KG1 (cell line): ENCODE data around the gene SYNE3.

Experiments used
- DNase-seq: peaks from one replicate; lab custom pipeline; 2025; lab: John Stamatoyannopoulos, UW

Gene SYNE3, protein sequence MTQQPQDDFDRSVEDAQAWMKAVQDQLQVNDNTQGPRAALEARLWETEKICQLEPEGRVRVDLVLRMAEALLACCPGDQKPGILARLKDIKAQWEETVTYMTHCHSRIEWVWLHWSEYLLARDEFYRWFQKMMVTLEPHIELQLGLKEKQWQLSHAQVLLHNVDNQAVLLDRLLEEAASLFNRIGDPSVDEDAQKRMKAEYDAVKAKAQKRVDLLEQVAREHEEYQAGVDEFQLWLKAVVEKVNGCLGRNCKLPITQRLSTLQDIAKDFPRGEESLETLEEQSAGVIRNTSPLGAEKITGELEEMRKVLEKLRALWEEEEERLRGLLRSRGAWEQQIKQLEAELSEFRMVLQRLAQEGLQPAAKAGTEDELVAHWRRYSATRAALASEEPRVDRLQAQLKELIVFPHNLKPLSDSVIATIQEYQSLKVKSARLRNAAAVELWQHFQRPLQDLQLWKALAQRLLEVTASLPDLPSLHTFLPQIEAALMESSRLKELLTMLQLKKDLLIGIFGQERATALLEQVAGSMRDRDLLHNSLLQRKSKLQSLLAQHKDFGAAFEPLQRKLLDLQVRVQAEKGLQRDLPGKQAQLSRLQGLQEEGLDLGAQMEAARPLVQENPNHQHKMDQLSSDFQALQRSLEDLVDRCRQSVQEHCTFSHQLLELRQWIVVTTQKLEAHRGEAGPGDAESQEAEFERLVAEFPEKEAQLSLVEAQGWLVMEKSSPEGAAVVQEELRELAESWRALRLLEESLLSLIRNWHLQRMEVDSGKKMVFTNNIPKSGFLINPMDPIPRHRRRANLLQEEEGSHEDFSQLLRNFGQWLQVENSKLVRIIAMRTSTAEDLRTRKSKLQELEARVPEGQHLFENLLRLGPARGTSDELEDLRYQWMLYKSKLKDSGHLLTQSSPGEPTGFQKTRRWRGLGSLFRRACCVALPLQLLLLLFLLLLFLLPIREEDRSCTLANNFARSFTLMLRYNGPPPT

DNA sequence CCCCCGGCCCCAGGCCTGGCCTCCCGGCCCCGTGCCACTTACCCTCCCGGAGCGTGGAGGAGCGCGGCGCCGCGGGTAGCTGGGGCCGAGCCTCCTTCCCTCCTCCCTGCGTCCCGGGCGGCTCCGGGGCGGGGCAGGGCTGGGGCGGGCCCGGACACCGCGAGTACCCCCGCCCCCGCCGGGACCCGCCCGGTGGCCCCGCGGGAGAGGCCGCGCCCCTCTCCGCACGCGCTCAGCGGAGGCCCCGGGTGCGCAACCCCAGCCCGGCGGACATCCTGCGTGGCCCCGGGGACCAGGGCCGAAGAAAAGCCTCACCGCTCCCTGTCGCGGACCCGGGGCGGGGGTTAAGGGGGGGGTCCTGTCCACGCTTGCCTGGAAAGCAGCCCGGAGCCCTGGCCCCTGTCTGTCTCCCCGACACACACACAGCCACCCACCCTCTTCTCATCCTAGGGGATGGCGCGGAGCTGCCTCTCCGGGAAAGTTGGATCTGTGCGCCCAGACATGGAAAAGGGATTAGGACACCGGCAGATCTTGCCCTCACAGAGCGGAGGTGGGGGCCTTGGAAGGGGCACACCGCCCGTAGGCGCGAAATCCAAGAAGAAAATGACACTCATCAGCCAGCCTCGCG lies at the start of gene SYNE3:
TSS of gene SYNE3 (minus strand) at position 97 of the 628 bp plus-strand sequence. CDS start 40,829 bp downstream, outside the sequence.
- DNase-seq: no peak

DNA sequence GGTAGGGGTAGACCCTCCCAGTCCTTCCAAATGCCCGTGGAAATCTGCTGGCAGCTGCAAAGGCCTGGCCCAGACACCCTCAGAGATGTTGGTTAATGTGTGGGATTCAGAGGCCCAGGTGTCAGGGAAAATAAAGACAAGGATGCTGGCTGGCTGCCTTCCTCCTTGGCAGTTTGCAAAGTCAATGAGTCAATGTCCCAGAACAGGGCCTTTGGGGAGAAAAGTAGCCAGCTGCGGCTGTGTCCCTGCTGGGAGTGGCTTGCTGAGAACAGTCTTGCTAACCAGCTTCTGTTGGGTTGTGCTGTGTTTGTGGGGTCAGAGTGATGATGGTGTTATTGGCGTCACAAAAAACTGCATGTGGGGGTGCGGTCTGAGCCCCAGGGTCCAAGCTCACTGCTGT lies 47.6 kb upstream of the SYNE3 start:
- DNase-seq: no peak

DNA sequence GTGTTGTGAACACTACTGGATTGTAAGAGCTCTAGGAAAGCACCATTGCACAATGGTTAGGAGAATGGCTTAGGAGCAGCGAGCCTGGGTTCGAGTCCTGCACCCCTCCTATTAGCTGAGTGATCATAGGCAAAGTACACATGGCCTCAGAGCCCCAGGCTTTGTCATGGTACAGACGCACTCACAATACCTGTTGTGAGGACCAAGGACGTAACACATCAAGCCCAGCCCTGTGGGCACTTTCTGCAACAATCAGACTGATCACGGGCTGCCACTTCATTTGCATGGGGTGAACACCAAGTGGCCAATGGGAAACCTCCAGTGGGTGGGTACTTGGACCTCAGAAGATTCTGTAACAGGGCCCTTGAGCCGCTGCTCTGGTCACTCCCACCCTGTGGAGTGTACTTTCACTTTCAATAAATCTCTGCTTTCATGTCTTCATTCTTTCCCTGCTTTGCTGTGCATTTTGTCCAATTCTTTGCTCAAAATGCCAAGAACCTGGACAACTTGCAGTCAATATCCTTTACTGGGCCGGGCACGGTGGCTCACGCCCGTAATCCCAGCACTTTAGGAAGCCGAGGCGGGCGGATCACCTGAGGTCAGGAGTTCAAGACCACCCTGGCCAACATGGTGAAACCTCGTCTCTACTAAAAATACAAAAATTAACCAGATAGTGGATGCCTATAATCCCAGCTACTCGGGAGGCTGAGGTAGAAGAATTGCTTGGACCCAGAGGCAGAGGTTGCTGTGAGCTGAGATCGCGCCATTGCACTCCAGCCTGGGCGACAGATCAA lies 46.6 kb upstream of the SYNE3 start:
- DNase-seq: no peak

DNA sequence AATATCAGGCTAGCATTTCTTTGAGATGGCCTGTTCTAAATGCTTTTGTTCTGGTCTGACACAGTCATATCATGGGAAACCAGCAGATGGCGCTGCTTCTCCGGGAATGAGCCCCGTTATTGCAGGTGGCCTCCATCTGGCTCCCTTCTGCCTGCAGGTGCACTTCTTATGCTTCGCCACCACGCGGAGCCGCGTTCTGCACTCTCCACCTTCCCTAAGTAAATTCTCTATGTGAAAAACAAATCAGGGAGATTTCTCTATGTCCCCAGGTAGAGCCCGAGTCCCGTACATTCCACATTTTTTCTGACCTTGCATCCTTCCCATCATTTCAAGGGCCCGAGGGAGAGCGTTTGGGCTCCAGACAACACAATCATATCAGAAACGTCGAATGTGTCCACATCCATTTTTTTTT lies 44.6 kb upstream of the SYNE3 start:
- peak; percentile 65 for DNase-seq

DNA sequence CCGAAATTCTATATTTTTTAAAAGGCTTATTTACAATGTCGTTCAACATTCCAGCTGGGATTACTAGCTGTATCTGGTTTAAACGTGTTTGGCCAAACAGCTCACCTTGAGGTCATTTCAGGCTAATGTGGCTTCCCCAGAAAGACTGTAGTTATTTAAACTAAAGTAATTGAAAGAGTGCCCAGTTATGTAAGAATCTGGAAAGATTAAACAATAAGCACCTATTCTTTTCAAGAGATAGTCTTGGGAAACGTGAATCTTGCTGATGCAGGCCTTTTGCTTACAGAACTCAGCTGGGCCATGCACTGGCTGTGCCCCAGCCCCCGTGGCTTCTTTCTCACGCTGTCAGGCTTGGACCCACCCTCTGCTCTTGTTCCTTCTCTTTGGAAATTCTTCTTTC lies 42.8 kb upstream of the SYNE3 start:
- DNase-seq: no peak

DNA sequence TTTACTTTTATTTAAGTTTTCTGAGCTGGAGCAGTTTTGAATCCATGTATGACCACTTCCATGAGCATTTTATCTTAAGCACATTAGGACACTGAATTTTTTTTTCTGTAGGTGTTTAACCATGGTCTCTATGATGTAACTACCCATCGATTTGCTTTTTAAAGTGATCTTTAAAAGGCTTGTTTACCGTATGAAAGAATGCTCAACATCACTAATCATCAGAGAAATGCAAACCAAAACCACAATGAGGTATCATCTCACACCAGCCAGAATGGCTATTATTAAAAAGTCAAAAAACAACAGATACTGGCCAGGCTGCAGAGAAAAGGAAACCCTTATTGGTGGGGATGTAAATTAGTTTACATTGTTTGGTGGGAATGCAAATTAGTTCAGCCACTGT lies 41.4 kb upstream of the SYNE3 start:
- no peak for DNase-seq

DNA sequence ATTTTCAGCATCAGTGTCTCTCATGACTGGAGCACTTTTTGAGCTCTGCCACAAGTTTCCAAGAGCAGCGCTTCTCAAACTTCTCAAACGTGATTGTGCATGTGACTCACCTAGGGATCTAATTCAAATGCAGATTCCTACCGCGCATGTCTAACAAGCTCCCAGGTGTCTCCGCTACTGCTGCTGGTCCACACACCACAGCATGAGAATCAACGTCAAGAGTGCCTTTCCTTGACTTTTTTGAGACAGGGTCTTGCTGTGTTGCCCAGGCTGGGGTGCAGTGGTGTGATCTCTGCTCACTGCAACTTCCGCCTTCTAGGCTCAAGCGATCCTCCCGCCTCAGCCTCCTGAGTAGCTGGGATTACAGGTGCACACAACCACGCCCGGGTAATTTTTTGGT lies 40.8 kb upstream of the SYNE3 start:
- no peak for DNase-seq

DNA sequence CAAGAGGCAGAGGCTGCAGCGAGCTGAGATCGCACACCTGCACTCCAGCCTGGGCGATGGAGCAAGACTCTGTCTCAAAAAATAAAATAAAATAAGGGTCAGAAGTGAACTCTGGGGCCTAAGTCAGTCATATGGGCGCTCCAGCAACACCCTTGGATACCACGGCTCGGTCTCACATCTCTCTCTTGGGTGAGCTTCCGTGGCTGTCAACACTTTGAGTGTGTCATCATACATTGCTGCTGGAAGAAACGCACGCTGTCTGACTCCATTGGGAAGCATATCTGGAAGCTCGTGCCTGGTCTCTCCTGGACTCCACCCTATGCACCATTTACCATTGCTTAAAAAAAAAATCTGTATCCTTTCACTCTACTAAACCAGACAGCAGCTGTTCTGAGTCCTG lies 38.6 kb upstream of the SYNE3 start:
- no peak for DNase-seq

DNA sequence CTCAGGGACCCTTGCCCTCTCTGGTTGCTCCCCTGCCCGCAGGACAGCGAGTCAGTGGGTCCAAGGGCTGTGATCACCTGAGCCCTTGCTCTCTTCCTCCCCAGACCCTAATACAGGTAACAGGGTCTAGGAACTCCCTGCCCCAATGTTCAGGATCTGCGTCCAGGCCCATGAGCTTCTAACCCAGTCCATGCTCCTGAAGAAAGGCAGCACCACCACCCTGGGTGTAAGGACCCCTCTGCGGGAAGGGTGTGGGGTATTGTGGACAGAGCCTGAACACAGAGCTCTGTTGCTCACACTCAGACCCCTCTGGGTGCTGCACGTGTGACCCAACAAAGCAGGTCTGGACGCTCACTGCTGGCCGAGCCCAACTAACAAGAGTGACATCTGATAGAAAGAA lies 36.7 kb upstream of the SYNE3 start:
- DNase-seq: no peak

DNA sequence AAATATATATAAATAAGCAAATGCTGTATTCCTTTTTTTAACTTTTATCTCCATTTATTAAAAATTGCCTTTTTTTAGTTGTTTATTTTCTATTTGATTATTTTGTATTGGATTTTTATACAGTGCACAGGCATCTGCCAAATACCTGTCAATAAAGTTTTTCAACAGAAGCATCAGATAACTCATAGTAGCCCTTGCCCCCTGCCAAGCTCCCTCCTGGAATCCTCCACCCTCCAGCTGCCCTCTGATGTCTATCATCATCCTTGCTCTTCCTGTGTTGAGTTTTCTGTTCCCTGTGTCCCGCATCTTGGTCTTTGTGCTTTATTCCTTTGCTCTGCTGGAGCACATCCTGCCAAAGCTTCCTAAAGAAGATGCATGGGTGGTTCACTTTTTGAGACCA lies 35.0 kb upstream of the SYNE3 start:
- no peak for DNase-seq

DNA sequence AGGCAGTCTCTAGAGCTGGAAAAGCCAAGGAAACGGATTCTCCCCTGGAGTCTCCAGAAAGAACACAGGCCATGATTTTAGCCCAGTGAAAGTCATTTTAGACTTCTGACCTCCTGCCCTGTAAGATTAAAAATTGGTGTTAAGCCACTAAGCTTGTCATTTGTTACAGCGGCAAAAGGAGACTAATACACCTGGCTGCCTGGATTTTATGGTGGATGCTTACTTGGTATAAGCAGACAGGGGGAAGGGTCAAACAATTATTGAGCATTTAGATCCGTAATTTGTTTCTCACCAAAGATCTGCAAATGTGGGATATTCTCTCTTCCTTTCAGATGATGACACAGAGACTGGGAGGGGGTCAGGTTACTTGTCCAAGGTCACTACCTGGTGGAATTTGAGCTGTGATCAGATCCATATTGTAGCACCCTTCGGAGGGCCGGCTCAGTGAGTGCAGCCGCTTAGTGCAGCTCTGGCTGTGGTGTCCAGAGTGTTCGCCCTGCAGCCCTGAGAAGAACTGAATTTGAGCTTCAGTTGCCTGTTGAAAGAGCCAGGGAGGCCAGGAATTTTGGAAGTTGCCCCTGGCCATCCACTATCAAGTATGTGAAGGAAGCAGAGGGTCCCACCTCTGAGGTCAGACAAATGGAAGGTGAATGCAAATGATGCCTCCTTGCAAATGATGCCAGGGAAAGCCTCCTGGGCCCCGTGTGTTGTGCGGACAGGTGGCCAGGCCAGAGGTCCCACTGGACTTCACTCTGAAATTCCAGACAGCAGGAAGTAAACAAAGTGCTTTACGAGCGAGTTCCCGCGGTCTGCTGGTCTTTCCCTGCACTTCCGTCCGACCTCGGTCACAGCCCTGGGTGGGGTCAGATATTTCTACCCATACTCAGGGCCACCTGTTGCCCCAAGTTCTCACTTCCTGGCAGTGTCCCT lies 33.5 kb upstream of the SYNE3 start:
- no peak for DNase-seq

DNA sequence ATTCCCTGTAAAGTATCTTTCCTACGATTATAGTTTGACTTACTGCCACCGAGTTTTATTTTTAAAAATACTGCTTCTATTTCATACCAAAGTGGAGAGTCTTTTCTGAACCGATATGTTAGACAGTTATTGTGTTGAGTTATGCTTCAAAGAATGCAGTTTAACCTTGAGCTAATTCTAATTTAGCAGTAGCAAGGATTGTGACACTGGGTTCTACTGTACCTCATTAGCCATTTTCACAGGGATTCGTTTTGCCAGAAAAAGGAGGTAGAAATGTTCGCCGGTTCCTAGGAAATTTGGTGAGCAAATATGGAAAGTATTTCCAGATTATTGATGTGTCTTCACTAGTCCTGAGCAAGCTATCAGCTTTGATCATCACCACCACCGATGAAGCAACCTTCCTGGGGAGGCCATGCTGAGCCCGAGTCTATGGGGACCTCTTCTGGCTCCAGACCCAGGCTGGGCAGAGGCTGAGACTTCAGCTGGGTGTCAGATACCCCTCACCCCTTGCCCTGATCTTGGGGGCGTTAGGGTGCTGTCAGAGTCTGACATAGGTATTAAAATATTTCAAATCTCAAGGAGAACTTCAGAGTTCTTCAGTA lies 32.0 kb upstream of the SYNE3 start:
- no peak for DNase-seq

DNA sequence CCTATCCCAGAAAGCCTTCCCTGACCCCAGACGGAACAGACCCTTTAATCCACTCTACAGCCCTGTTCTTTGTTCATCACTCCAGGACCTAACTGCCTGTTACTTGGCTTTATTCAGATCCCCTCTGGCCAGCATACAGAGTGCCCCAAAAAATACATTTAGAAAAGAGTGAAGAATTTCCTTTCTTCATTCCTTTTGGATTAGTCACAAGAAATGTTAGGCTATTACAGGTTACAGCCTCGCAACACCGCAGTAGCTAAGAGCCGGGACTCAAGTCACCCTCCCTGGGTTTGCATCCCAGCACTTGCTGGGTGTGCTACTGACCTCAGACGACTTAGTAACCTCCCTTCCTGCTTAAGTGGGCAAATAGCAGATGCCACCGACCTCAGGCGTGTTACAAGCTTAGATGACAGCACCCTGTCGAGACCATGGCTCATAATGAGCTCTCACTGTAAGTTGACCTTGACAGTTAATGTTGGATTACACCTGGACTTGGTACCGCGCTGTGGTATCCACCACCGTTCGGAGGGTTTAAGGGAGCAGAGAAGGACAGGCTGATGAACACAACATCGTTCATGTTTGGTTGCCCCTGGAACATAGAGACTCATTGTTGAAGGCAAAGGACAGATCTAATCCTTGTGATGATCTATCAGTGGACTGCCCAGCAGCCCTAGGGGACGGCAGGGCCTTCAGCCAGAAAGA lies 31.3 kb upstream of the SYNE3 start:
- DNase-seq: no peak

DNA sequence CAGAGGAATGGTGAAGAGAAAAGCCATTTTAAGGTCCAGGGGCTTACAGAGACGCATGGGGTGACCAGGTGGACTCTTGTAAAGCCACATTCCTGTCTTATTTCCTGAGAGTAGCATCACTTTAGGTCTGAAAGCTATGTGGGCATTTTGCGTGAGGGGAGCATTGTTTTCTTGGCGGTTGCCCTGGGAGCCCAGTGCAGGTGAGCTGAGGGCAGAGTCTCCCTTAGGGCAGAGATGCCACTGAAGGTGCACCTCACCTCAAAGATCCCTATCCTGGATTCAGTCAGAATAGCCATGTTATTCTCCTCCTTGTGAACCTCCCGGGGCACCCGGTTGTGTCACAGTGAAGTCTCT lies 30.8 kb upstream of the SYNE3 start:
- no peak for DNase-seq

DNA sequence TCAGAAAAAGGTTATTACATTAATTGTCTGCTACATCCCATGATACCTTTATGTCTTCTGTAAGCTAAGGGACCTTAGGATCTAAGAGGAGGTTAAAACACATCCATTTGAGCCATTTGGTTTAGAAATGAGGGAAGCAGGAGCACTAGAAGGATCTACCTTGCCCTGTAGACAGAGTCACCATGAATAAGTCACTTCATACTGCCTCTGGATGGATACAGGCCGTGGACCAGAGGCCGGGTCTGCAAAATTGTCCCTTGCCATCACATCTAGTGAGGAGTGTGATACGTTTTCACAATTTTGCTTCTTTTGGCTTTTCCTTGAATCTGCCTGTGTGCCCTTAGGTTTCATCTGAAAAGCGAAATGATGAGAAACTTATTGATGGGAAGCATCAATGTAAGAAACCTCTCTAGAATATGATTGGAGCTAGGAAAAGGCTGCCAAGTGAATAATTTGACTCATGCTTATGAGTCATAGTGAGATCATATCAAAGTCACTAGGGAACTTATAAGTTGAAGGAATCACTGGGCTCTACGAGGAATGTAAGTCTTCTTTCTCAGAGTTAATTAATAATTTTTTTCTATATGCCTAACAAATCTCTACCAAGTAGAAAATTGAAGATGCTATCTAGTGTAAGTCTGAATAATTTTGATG lies 29.2 kb upstream of the SYNE3 start:
- no peak for DNase-seq

DNA sequence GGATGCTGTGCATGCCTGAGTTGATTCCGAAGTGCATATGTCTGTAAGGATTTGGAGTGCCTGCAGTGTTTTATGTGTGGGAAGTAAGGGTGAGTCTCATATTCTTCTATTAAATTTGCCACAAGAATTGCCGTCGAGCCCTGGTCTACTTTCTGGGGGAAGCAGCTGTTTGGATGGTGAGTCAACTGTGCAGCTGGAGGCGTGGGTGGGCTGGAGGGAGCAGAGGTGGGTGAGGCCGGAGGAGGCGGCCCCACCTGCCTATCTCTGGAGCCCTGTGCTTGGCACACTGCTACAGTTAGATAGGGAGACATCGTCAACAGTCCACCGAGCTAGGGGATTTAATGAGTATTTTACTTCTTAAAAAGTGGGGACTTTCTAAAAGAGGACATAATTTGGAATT lies 28.1 kb upstream of the SYNE3 start:
- no peak for DNase-seq

DNA sequence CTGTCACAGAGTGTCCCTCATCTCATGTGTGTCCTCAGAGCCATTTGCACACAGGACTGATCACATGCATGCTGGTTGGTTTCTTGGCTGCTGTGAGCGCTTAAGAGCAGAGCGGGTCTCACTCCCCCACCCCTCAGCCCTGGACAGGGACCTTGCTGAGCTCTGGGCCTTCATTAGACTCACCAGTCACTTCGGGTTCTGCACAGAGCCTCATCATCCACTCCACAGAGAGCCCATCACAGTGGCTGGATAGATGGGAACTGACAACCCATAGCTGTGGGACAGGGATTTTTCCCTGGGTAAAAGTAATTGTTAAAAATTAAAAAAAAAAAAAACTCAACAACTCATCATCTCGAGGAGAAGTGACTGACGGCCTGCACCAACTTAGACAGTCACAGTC lies 26.6 kb upstream of the SYNE3 start:
- DNase-seq: no peak

DNA sequence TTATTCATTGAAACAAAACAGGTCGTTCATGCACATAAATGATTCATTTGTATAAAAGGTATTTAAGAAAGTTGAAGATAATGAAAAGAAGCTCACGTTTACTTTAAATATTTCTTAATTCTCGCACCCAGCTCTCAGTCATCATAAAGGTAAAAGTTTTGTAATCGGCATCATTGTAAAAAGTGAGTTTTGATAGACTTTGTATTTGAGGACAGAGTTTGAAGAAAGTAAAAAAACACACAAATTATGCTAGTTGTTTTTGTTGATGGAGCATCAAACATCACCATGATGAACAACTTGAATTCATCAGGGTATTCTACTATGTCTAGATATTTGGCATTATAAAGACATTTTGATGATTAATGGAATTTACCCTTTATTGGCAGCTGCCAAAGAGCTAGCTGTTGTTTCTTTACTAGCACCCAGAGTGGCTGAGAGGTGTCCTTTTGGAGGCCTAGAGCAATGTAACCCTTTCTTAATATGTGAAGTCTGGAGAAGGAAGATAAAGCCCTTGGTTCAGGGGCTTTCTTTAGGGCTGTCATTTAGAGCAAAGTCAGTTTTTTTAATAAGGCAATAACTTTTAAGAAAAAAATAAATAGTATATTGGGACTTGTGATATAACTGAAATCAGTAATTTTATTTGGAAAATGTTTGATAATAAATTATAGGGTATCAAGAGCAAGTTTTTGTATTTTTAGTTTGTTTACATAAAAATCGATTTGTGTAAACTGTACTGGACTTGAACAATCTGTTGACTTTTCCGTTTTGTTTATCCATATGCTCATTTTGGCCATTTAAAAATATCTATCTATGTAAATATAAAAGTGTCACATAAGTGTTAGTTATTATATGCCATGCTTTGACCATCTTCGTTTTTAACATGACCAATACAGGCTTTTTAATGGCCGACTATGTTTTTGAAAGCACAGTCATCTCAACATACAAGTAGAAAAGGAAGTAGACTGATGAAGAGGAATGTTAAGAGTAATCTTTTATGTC lies 25.8 kb upstream of the SYNE3 start:
- DNase-seq: no peak
